HFF-Myc (cell line): Measurements from ENCODE around the gene PINK1.
A peak's percentile ranks its signal among the peaks of the same experiment; 100 is the strongest.

Source experiments
- DNase-seq: peaks from one replicate; pipeline ENCODE4 v3.0.0-alpha.2; 2011; ENCODE audit warnings: low read depth; ENCODE audit errors: extremely low read depth
- H3K4me3 ChIP-seq: replicated peaks from 2 replicates; pipeline ENCODE4 v1.5.1; 2011; ENCODE audit warnings: low read depth, mild to moderate bottlenecking, control low read depth, low read length
- TF ChIP-seq, protein P1 (sequence below): IDR thresholded peaks from 2 replicates; pipeline ENCODE4 v1.5.1; 2012; ENCODE audit warnings: mild to moderate bottlenecking, low read depth, low read length, control low read depth; ENCODE audit errors: missing control alignments

Gene PINK1

GRCh38 chr1:20633190-20634064 lies at the start of gene PINK1:
PINK1 (plus strand) TSS chr1:20633458; CDS start chr1:20633549, 91 bp downstream.
- H3K4me3 ChIP-seq: peak within 1 kb of the TSS; percentile 62
- peak; percentile 49 for DNase-seq
- TF ChIP-seq, protein P1, sequence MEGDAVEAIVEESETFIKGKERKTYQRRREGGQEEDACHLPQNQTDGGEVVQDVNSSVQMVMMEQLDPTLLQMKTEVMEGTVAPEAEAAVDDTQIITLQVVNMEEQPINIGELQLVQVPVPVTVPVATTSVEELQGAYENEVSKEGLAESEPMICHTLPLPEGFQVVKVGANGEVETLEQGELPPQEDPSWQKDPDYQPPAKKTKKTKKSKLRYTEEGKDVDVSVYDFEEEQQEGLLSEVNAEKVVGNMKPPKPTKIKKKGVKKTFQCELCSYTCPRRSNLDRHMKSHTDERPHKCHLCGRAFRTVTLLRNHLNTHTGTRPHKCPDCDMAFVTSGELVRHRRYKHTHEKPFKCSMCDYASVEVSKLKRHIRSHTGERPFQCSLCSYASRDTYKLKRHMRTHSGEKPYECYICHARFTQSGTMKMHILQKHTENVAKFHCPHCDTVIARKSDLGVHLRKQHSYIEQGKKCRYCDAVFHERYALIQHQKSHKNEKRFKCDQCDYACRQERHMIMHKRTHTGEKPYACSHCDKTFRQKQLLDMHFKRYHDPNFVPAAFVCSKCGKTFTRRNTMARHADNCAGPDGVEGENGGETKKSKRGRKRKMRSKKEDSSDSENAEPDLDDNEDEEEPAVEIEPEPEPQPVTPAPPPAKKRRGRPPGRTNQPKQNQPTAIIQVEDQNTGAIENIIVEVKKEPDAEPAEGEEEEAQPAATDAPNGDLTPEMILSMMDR: peak; percentile 91

- H3K4me3 ChIP-seq: no peak overlapping the region
- DNase-seq: no peak
- TF ChIP-seq, protein P1: no peak
These were observed 48.4 kb upstream of the PINK1 start for GRCh38 chr1:20584890-20585289.

DNA sequence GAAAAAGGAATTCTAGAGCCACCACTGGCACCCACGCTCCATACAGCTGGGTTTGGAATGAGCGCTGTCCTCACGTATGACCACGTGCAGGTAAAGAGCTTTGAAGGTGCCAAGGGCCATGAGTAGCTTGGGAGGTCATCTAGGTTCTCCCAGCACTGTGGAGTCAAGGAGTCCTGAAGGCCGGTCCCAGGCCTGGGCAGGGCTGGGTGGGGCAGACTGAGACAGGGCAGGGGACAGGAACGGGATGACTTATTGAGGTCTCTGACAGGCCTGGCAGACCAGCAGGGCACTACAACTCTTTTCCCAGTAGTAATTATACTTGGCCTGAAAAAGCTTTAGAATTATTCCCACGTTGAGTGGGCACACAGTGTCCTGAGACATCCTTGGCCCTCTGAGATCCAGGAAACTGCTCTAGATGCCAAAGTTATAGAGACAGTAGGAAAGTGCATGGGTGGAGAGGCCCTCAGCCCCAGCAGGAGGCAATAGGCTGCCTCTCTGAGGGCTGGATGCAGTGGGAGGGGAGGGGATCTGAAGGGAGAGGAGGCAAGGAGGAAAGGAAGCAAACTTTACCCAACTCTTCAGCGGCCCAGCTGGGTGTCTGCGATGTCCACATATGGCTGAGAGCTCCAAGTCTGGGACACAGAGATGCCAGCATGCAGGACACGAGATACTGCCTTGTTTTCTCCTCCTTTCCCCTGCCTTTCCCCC lies 46.2 kb upstream of the PINK1 start:
- TF ChIP-seq, protein P1: no peak
- no peak for DNase-seq
- no peak overlapping the region for H3K4me3 ChIP-seq

DNA sequence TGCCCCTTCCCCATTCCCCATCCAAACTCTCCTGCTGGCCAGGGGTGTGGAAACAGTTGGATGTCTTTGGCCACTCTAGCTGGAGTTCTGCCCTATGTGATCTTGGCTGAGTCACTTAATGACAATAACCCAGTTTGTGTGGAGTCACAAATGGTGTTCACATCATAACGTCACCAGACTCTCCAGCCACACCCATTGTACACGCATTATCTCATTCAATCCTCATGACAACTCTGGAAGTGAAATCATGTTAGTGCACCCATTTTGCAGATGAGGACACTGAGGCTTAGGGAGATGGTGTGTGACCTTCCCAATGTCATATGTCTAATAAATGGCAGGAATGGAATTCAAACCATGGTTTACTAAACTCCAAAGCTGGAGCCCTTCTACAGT lies 45.6 kb upstream of the PINK1 start:
- TF ChIP-seq, protein P1: no peak
- H3K4me3 ChIP-seq: no peak overlapping the region
- no peak for DNase-seq

DNA sequence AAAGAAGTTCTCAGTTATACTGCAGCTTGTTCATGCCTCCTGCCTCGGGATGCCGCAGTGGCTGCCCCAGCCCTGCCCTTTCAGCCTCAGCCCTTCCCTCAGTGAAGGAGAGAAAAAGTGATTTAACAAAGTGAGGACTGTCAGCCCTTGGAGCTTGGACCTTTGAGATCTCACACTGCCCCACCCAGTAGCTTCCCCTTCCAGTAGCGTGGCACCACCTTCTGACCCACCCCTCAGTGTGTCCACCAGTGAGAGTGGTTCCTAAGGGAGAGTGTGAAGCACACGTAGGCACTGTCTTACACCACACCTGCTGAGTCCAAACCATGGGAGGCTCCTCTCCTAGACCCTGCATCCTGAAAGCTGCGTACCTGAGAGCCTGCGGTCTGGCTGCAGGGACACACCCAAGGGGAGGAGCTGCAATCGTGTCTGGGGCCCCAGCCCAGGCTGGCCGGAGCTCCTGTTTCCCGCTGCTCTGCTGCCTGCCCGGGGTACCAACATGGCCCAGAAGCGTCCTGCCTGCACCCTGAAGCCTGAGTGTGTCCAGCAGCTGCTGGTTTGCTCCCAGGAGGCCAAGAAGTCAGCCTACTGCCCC lies 44.5 kb upstream of the PINK1 start, which contains the start of gene CDA:
TSS of gene CDA (plus strand) at position 464 of the 592 bp plus-strand sequence. CDS start at position 497, 33 bp downstream.
- H3K4me3 ChIP-seq: peak within 1 kb of the TSS; percentile 25
- no peak for DNase-seq
- TF ChIP-seq, protein P1: no peak

GRCh38 chr1:20589331-20590278 lies 43.7 kb upstream of the PINK1 start:
- TF ChIP-seq, protein P1: no peak
- DNase-seq: no peak
- peak overlapping the region; percentile 25 for H3K4me3 ChIP-seq
